Smooth muscle cell (in vitro differentiated cells): ENCODE results near the gene EMILIN3. TPM values are rescaled to one million over a fixed set of nuclear protein-coding genes. Genes with fewer than 3 reads are reported as not detected.

ENCODE experiments used
- DNase-seq: peaks from one replicate; lab custom pipeline; 2025; ENCODE audit not compliant: unreplicated experiment; lab: John Stamatoyannopoulos, UW
- H2AFZ ChIP-seq: fragments of 200-600 bp; sonication (generic); 2 replicates; pipeline ENCODE4 v1.6.0; 2016; ENCODE audit warnings: antibody characterized with exemption, low read depth, mild to moderate bottlenecking
- H3F3A ChIP-seq: fragments of 200-600 bp; sonication (generic); 2 replicates; pipeline ENCODE4 v1.6.0; 2017; ENCODE audit warnings: antibody characterized with exemption, low read depth
- H3K27ac ChIP-seq: fragments of 200-600 bp; sonication (generic); 2 replicates; pipeline ENCODE4 v1.5.1; 2016; ENCODE audit warnings: low read depth, mild to moderate bottlenecking
- H3K27me3 ChIP-seq: fragments of 200-600 bp; sonication (generic); 2 replicates; pipeline ENCODE4 v1.6.1; 2016; ENCODE audit warnings: low read depth, mild to moderate bottlenecking
- H3K36me3 ChIP-seq: fragments of 200-600 bp; sonication (generic); 2 replicates; pipeline ENCODE4 v1.5.1; 2016; ENCODE audit warnings: low read depth
- H3K4me1 ChIP-seq: fragments of 200-600 bp; sonication (generic); 2 replicates; pipeline ENCODE4 v1.5.1; 2016; ENCODE audit warnings: low read depth
- H3K4me2 ChIP-seq: fragments of 200-600 bp; sonication (generic); 2 replicates; pipeline ENCODE4 v1.6.0; 2016; ENCODE audit warnings: mild to moderate bottlenecking
- H3K4me3 ChIP-seq: fragments of 200-600 bp; sonication (generic); 2 replicates; pipeline ENCODE4 v1.5.1; 2016; ENCODE audit warnings: mild to moderate bottlenecking
- H3K79me2 ChIP-seq: fragments of 200-600 bp; sonication (generic); 2 replicates; pipeline ENCODE4 v1.6.0; 2016; ENCODE audit warnings: low read depth, mild to moderate bottlenecking
- H3K9ac ChIP-seq: fragments of 200-600 bp; sonication (generic); 2 replicates; pipeline ENCODE4 v1.6.0; 2016; ENCODE audit warnings: low read depth
- H3K9me3 ChIP-seq: fragments of 200-600 bp; sonication (generic); replicated peaks from 2 replicates; pipeline ENCODE4 v1.5.1; 2016; ENCODE audit warnings: low read depth
- H4K20me1 ChIP-seq: fragments of 200-600 bp; sonication (generic); 2 replicates; pipeline ENCODE4 v1.6.0; 2016; ENCODE audit warnings: low read depth
- WGBS: methylation state at CpG from one replicate; pipeline ENCODE4 v1.1.7; 2016; ENCODE audit warnings: low lambda C conversion rate; 5-methylcytosine and 5-hydroxymethylcytosine counted together
- polyA plus RNA-seq: library from polyadenylated mRNA; unstranded; fragments of >200 nt; fragmentation: Nextera tagmentation; extraction: Ambion mirVana; gene quantifications from 2 replicates; pipeline ENCODE4 v1.2.1, GENCODE V29; 2016
- total RNA-seq: library from RNA; depleted of rRNA; stranded (reverse); fragments of >200 nt; gene quantifications from 2 replicates; pipeline ENCODE4 v1.2.3, GENCODE V29; 2014
- TF ChIP-seq, protein P1 (sequence below): fragments of 200-600 bp; sonication (generic); IDR thresholded peaks from 2 replicates; pipeline ENCODE4 v1.5.1; 2017; ENCODE audit warnings: borderline replicate concordance, mild to moderate bottlenecking, antibody characterized with exemption; ENCODE audit not compliant: insufficient read depth, poor library complexity, severe bottlenecking

Gene EMILIN3
- total and polyA plus RNA-seq, 2 experiments from 2014 or later: 0.18 to 0.36 TPM

DNA sequence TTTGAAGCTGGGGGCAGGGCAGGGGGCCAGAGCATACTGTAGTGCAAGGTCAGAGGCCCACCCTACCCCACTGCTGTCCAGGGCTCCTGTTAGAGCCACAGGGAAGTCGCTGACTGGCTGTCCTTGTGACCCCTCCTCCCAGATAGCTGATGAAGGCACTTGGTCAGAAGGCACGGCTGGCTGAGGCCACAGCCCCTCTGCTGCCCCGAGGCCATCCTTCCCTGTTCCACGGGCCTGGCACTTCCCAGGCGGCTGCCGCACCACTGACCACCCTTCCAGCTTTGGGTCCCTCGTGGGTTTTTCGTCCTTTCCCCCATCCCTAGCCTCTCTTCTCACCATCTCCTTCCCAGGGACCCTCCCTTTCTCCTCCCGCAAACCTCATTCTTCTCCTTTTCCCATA lies 9.2 kb upstream of the EMILIN3 start:
- Histone ChIP-seq H3F3A (no peaks in the 10 kb centered on the region), H2AFZ (no peak overlapping the region), H3K79me2 (no peaks in the 10 kb centered on the region), H3K4me3 (no peak overlapping the region), H3K9me3 (no peaks in the 10 kb centered on the region), H3K27me3 (peaks cover 7% of the 10 kb centered on the region), H3K27ac (no peak overlapping the region), H4K20me1 (no peaks in the 10 kb centered on the region), H3K36me3 (no peaks in the 10 kb centered on the region), H3K4me2 (no peak overlapping the region), H3K4me1 (no peaks in the 10 kb centered on the region), H3K9ac (no peak overlapping the region)
- 94% methylated on average over 3 of the region's 9 CpGs for WGBS
- DNase-seq: no peak
- TF ChIP-seq, protein P1, sequence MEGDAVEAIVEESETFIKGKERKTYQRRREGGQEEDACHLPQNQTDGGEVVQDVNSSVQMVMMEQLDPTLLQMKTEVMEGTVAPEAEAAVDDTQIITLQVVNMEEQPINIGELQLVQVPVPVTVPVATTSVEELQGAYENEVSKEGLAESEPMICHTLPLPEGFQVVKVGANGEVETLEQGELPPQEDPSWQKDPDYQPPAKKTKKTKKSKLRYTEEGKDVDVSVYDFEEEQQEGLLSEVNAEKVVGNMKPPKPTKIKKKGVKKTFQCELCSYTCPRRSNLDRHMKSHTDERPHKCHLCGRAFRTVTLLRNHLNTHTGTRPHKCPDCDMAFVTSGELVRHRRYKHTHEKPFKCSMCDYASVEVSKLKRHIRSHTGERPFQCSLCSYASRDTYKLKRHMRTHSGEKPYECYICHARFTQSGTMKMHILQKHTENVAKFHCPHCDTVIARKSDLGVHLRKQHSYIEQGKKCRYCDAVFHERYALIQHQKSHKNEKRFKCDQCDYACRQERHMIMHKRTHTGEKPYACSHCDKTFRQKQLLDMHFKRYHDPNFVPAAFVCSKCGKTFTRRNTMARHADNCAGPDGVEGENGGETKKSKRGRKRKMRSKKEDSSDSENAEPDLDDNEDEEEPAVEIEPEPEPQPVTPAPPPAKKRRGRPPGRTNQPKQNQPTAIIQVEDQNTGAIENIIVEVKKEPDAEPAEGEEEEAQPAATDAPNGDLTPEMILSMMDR: no peak

DNA sequence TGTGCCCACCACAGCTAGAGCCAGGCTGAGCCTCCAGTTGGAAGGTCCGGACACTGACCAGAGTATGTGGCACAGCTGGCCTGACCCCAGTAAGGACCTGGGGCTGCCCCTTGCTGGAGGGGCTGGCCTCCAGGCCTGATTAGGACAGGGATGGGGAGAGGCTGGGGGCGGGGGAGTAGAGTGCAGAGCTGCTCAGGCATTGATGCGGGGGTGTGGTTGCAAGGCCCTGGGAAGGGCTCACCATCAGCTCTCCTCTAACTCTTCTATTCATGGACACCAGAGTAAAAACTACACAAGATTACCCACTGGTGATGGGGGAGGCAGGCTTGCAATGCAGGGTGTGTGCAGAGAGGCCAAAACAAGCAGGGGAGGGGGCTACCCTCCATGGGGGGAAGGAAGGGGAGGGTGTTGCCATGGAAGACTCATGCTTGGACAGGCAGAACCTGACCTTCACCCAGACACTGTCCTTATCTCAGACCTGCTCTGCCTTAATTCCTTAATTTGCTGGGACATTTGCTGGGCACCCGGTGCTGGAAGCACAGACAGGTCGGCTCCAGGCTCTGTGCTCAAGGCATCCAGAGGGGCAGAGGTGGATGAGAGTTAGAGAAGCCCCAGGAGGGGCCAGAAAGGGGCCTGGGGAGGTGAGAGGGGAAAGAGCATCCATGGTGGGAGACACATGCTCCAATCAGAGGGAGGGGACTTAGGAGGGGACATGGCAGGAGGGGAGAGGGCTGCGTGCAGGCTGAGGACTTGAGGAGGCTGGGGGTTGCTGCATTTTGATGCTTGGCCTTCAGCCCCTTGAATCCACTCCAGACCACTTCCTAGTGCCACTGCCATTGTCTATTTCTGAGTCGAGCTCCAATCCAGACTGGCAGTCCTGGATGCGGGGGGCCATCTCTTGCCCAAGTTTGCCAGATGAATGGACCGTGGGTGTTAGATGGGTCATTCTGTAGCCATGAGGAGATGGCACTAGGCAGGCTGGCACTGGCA lies 7.6 kb upstream of the EMILIN3 start:
- no peak for DNase-seq
- TF ChIP-seq, protein P1: no peak
- H3K4me3 ChIP-seq: no peak overlapping the region
- no peaks in the 10 kb centered on the region for H3K79me2 ChIP-seq
- H3K9ac ChIP-seq: no peak overlapping the region
- H3K36me3 ChIP-seq: no peaks in the 10 kb centered on the region
- no peak overlapping the region for H3K27ac ChIP-seq
- no peaks in the 10 kb centered on the region for H3K9me3 ChIP-seq
- H4K20me1 ChIP-seq: no peaks in the 10 kb centered on the region
- H3K4me1 ChIP-seq: no peaks in the 10 kb centered on the region
- 86% methylated on average over 9 of the region's 9 CpGs for WGBS
- no peak overlapping the region for H2AFZ ChIP-seq
- H3F3A ChIP-seq: no peaks in the 10 kb centered on the region
- H3K4me2 ChIP-seq: no peak overlapping the region
- H3K27me3 ChIP-seq: no peaks in the 10 kb centered on the region

DNA sequence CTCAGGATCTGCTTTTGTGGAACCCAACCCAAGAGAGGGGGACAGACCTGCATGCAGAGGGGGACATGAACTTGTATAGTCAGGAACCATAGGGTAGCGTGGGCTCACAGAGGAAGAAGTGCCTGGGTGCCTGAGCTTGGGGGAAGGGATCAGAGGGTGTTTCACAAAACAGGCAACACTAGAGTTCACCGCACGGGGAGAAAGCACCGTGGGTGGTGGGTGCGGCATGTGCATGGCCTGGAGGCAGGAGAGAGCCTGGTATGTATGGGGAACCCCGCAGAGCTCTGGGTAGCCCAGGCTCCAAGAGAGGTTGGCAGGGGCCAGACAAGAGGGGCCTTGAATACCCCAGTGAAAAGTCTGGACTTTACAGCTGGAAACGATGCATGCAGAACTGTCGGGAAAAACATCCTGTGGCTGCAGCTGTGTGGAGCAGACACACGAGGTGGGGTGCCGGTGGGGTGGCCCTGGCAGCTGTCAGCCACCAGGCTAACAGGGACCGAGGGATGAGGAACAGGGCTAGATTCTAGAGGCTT lies 6.7 kb upstream of the EMILIN3 start:
- H3F3A ChIP-seq: no peaks in the 10 kb centered on the region
- no peak overlapping the region for H3K4me2 ChIP-seq
- no peaks in the 10 kb centered on the region for H3K27me3 ChIP-seq
- no peak overlapping the region for H3K9ac ChIP-seq
- H3K4me3 ChIP-seq: no peak overlapping the region
- H3K4me1 ChIP-seq: no peaks in the 10 kb centered on the region
- 89% methylated on average over 11 of the region's 11 CpGs for WGBS
- H2AFZ ChIP-seq: no peak overlapping the region
- no peaks in the 10 kb centered on the region for H3K9me3 ChIP-seq
- H4K20me1 ChIP-seq: no peaks in the 10 kb centered on the region
- TF ChIP-seq, protein P1: no peak
- H3K79me2 ChIP-seq: no peaks in the 10 kb centered on the region
- H3K27ac ChIP-seq: no peak overlapping the region
- no peak for DNase-seq
- H3K36me3 ChIP-seq: no peaks in the 10 kb centered on the region
